K562 (cell line): Measurements from ENCODE around the gene PCBP3. TPM values are rescaled to one million over a fixed set of nuclear protein-coding genes. Genes with fewer than 3 reads are reported as not detected.

Experiments
- ATAC-seq: fragments of 200-7000 bp; cut with Tn5 transposase; 3 replicates; pipeline ENCODE4 v1.9.1; 2020; ENCODE audit warnings: moderate library complexity
- BruUV-seq: library from RNA; stranded (reverse); fragments of 400-500 nt; replicated peaks from 2 replicates; lab custom pipeline; 2021; lab: Mats Ljungman, UMichigan
- CTCF ChIA-PET: fragments of 300-600 bp; formaldehyde crosslinking; extraction: SDS; loops from one replicate; lab custom pipeline; 2021; ENCODE audit warnings: low intra/inter-chr PET ratio; lab: Yijun Ruan, JAX
- POLR2A ChIA-PET: fragments of 300-600, 350-650 bp; sonication (Branson Sonifier 250); formaldehyde crosslinking; extraction: SDS; loops from one replicate; lab custom pipeline; 2021; ENCODE audit warnings: antibody characterized with exemption, inconsistent platforms; lab: Yijun Ruan, JAX
- DNase-seq, 4 experiments: peaks; one replicate each; pipeline versions ENCODE4 v3.0.0 to v3.0.0-alpha.2; 2011 to 2018; ENCODE audit warnings: low spot score in 3 of 4, mixed read lengths in 3 of 4; ENCODE audit errors: extremely low read depth in 1 of 4
- FAIRE-seq: peaks from 2 replicates; lab custom pipeline; 2011; peaks lifted over from hg19 to GRCh38; lab: Jason Lieb, UNC
- H2AFZ ChIP-seq: 2 replicates; pipeline ENCODE4 v1.6.0; 2011; ENCODE audit warnings: low read depth, low read length, control low read depth, inconsistent platforms
- H3K27ac ChIP-seq: fragments of 200-600 bp; 3 replicates; pipeline ENCODE4 v1.8.0; 2011; ENCODE audit warnings: low read depth, mild to moderate bottlenecking, control low read depth, inconsistent platforms, low read length, moderate library complexity, mixed read lengths; ENCODE audit errors: extremely low read depth
- H3K27me3 ChIP-seq, 2 experiments: fragments of 300-600 bp in 1 of 2; 2 replicates in 1 of 2; 3 replicates in 1 of 2; pipeline versions ENCODE4 v1.6.0 to v1.8.0; 2011; ENCODE audit warnings: inconsistent platforms in 2 of 2, low read length in 2 of 2, mild to moderate bottlenecking in 1 of 2, mixed read lengths in 1 of 2, moderate library complexity in 1 of 2; ENCODE audit not compliant: control insufficient read depth in 2 of 2, insufficient read depth in 2 of 2
- H3K36me3 ChIP-seq: fragments of 300-600 bp; 3 replicates; pipeline ENCODE4 v1.8.0; 2011; ENCODE audit warnings: mild to moderate bottlenecking, low read length, inconsistent platforms; ENCODE audit not compliant: control insufficient read depth, insufficient read depth
- H3K4me1 ChIP-seq, 2 experiments: fragments of 200-600 bp in 1 of 2; replicated peaks in 1 of 2; 2 replicates in 1 of 2; 3 replicates in 1 of 2; pipeline versions ENCODE4 v1.5.1 to v1.8.0; 2011; ENCODE audit warnings: inconsistent platforms in 2 of 2, low read length in 2 of 2, mild to moderate bottlenecking in 1 of 2, mixed read lengths in 1 of 2, moderate library complexity in 1 of 2; ENCODE audit not compliant: control insufficient read depth in 2 of 2, insufficient read depth in 2 of 2
- H3K4me2 ChIP-seq: 2 replicates; pipeline ENCODE4 v1.6.1; 2011; ENCODE audit warnings: low read length, control low read depth, inconsistent platforms, mixed read lengths; ENCODE audit not compliant: insufficient read depth
- H3K4me3 ChIP-seq: fragments of 200-600 bp; sonication (generic), shearing (Covaris generic); 2 replicates; pipeline ENCODE4 v1.5.1; 2016; ENCODE audit warnings: control low read depth, inconsistent platforms
- H3K79me2 ChIP-seq: fragments of 200-600 bp; 3 replicates; pipeline ENCODE4 v1.8.0; 2011; ENCODE audit warnings: low read length, inconsistent platforms; ENCODE audit not compliant: control insufficient read depth, insufficient read depth
- H3K9ac ChIP-seq, 2 experiments: 2 replicates each; pipeline versions ENCODE4 v1.6.0 to v1.6.1; 2011; ENCODE audit warnings: low read depth in 2 of 2, low read length in 2 of 2, control low read depth in 1 of 2, inconsistent platforms in 1 of 2, mild to moderate bottlenecking in 1 of 2, mixed read lengths in 1 of 2; ENCODE audit not compliant: insufficient read depth in 1 of 2
- H3K9me1 ChIP-seq: one replicate; pipeline ENCODE4 v1.6.0; 2011; ENCODE audit warnings: inconsistent platforms, mild to moderate bottlenecking, low read length, moderate library complexity; ENCODE audit not compliant: control insufficient read depth, insufficient read depth
- H3K9me3 ChIP-seq: replicated peaks from 2 replicates; pipeline ENCODE4 v1.5.1; 2011; ENCODE audit warnings: low read depth, low read length, inconsistent platforms; ENCODE audit not compliant: control insufficient read depth, insufficient read depth
- H4K20me1 ChIP-seq: replicated peaks from 2 replicates; pipeline ENCODE4 v1.6.1; 2011; ENCODE audit warnings: low read length, inconsistent platforms, mixed read lengths; ENCODE audit not compliant: control insufficient read depth, insufficient read depth
- CREBBP ChIP-seq: IDR thresholded peaks from one replicate; pipeline ENCODE4 v1.6.1; 2012; ENCODE audit warnings: low read depth, mild to moderate bottlenecking, control low read depth, inconsistent platforms, low read length
- ELF1 ChIP-seq: fragments of 200-800 bp; sonication (Bioruptor generic); IDR thresholded peaks from 2 replicates; pipeline ENCODE4 v1.6.1; 2016; ENCODE audit warnings: missing genetic modification characterization, missing compliant biosample characterization
- EP400 ChIP-seq: fragments of 450-650 bp; IDR thresholded peaks from 2 replicates; pipeline ENCODE4 v1.6.1; 2017; ENCODE audit warnings: antibody characterized with exemption, mild to moderate bottlenecking, moderate library complexity
- FOXP4 ChIP-seq: sonication (generic); formaldehyde crosslinking; IDR thresholded peaks from 2 replicates; pipeline ENCODE4 v1.8.0; 2022; ENCODE audit warnings: mild to moderate bottlenecking, missing genetic modification reagents, borderline replicate concordance
- L3MBTL2 ChIP-seq: fragments of 450-650 bp; IDR thresholded peaks from 2 replicates; pipeline ENCODE4 v1.6.1; 2016; ENCODE audit warnings: mild to moderate bottlenecking, moderate library complexity
- POU5F1 ChIP-seq: fragments of 150-350 bp; IDR thresholded peaks from 2 replicates; pipeline ENCODE4 v1.6.1; 2014; ENCODE audit warnings: borderline replicate concordance, low read length, low read depth, mild to moderate bottlenecking; ENCODE audit not compliant: partially characterized antibody
- RAD21 ChIP-seq, 2 experiments: fragments of 250-450 bp in 1 of 2; fragments of 450-650 bp in 1 of 2; sonication (Bioruptor Pico) in 1 of 2; formaldehyde crosslinking in 1 of 2; IDR thresholded peaks in 1 of 2; conservative IDR thresholded peaks in 1 of 2; 2 replicates each; pipeline versions ENCODE4 v1.4.0 to v1.8.0; 2020 to 2022; ENCODE audit warnings: mild to moderate bottlenecking in 2 of 2, moderate library complexity in 1 of 2
- RBM22 ChIP-seq: fragments of 200-400 bp; formaldehyde crosslinking; IDR thresholded peaks from 2 replicates; pipeline ENCODE4 v1.6.1; 2018; ENCODE audit warnings: low read length, low read depth; ENCODE audit not compliant: poor library complexity, severe bottlenecking
- TBP ChIP-seq: optimal IDR thresholded peaks from 2 replicates; pipeline ENCODE3; 2011; ENCODE audit warnings: low read depth, low read length, improper control_type of control experiment
- ZNF785 ChIP-seq: fragments of 250-450 bp; sonication (Bioruptor Pico); IDR thresholded peaks from 2 replicates; pipeline ENCODE4 v1.4.0; 2020; ENCODE audit warnings: mild to moderate bottlenecking
- WGBS: fragments of 100-300 bp; shearing (Covaris generic); methylation state at CpG from one replicate; pipeline ENCODE4 v1.1.6; 2016; ENCODE audit warnings: low coverage, mixed read lengths; ENCODE audit not compliant: insufficient coverage; ENCODE audit errors: missing lambda C conversion rate; 5-methylcytosine and 5-hydroxymethylcytosine counted together
- in situ Hi-C: fragments of 300-500 bp; cut with MboI; formaldehyde crosslinking; loops from 4 replicates; pipeline ENCODE4 v1.15.0; 2018; ENCODE audit warnings: inconsistent platforms, mixed read lengths
- intact Hi-C: fragments of 100-400 bp; cut with micrococcal nuclease; formaldehyde crosslinking; loops from 2 replicates; pipeline ENCODE4 v1.14.2; 2022
- polyA plus RNA-seq, 8 experiments: library from polyadenylated mRNA; depleted of rRNA in 4 of 8; stranded (reverse) in 5 of 8; unstranded in 3 of 8; fragments of >200 nt; fragmentation: Nextera tagmentation in 2 of 8; fragmentation: Illumina TruSeq in 1 of 8; extraction: Ambion mirVana in 2 of 8; extraction: Trizol in 1 of 8; gene quantifications; 2 replicates each; pipeline versions ENCODE4 v1.2.1 to v1.2.3, GENCODE V29; 2011 to 2014; ENCODE audit warnings: inconsistent platforms in 1 of 8, missing spikeins in 1 of 8
- total RNA-seq, 7 experiments: library from RNA; depleted of rRNA in 6 of 7; stranded (reverse); fragments of >200 nt in 6 of 7; fragmentation: Illumina TruSeq in 2 of 7; extraction: Trizol in 2 of 7; gene quantifications; 2 replicates each; pipeline versions ENCODE4 v1.2.1 to v1.2.3, GENCODE V29; 2011 to 2021; ENCODE audit warnings: low replicate concordance in 1 of 7
- TF ChIP-seq, protein P1 (sequence below): fragments of 200-800 bp; sonication (Bioruptor generic); IDR thresholded peaks from 2 replicates; pipeline ENCODE4 v1.6.1; 2016; ENCODE audit warnings: missing genetic modification characterization, missing compliant biosample characterization

PCBP3 gene
- total and polyA plus RNA-seq, 9 of the 15 experiments (the other 6 are each of a cell fraction or from before 2014, with no cell fraction given): 0.18 TPM; not detected in 8

GRCh38 chr21:45828580-45829570 lies 185.3 kb downstream of the PCBP3 start (continued):
- TF ChIP-seq TBP: no peak

DNA sequence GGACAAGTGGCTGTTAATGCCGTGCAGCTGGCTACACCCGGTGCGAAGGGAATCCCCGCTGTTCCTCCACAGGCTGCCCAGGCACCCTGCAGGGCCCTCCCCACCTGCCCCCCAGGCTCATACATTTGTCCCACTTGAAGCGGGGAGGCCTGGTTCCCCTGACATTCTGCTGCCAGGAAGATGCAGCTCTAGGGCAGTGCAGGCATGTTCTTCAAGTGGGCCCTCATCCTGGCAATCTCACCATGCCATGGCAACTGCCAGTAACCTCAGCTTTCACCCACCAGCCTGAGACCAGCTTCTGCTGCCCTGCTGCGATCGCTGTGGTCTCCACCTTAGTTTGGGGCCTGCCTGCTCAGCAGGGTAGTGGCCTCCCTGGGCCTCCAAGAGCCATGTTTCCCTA lies 186.1 kb downstream of the PCBP3 start:
- CTCF ChIA-PET: no interaction called here
- H3K4me3 ChIP-seq: no peak overlapping the region
- H4K20me1 ChIP-seq: peaks cover 15% of the 10 kb centered on the region
- peaks cover 45 to 75% of the 10 kb centered on the region in 2 experiments for H3K27me3 ChIP-seq
- ATAC-seq: no peak
- POLR2A ChIA-PET: no interaction called here
- H3K4me1 ChIP-seq: peaks cover 0 to 4% of the 10 kb centered on the region in 2 experiments; a peak in 2 of 5 replicates
- no peak overlapping the region for H3K27ac ChIP-seq
- intact Hi-C loops (no loop called here), in situ Hi-C loops (loop anchor here (10.0 to 25.0 kb wide), 3 partner anchors 525 to 867 kb away; no protein-coding TSS in a partner anchor)
- TF ChIP-seq, protein P1, sequence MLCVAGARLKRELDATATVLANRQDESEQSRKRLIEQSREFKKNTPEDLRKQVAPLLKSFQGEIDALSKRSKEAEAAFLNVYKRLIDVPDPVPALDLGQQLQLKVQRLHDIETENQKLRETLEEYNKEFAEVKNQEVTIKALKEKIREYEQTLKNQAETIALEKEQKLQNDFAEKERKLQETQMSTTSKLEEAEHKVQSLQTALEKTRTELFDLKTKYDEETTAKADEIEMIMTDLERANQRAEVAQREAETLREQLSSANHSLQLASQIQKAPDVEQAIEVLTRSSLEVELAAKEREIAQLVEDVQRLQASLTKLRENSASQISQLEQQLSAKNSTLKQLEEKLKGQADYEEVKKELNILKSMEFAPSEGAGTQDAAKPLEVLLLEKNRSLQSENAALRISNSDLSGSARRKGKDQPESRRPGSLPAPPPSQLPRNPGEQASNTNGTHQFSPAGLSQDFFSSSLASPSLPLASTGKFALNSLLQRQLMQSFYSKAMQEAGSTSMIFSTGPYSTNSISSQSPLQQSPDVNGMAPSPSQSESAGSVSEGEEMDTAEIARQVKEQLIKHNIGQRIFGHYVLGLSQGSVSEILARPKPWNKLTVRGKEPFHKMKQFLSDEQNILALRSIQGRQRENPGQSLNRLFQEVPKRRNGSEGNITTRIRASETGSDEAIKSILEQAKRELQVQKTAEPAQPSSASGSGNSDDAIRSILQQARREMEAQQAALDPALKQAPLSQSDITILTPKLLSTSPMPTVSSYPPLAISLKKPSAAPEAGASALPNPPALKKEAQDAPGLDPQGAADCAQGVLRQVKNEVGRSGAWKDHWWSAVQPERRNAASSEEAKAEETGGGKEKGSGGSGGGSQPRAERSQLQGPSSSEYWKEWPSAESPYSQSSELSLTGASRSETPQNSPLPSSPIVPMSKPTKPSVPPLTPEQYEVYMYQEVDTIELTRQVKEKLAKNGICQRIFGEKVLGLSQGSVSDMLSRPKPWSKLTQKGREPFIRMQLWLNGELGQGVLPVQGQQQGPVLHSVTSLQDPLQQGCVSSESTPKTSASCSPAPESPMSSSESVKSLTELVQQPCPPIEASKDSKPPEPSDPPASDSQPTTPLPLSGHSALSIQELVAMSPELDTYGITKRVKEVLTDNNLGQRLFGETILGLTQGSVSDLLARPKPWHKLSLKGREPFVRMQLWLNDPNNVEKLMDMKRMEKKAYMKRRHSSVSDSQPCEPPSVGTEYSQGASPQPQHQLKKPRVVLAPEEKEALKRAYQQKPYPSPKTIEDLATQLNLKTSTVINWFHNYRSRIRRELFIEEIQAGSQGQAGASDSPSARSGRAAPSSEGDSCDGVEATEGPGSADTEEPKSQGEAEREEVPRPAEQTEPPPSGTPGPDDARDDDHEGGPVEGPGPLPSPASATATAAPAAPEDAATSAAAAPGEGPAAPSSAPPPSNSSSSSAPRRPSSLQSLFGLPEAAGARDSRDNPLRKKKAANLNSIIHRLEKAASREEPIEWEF (CRISPR knock-in tag): no peak
- TF ChIP-seq CREBBP (no peak), EP400 (no peak), L3MBTL2 (no peak), RBM22 (no peak), ZNF785 (CRISPR knock-in tag) (no peak), FOXP4 (CRISPR knock-in tag) (no peak), POU5F1 (no peak), RAD21 (CRISPR knock-in tag; conservative IDR thresholded peaks at IDR 0.05 in 1 of 2, IDR thresholded peaks at IDR 0.05 in 1 of 2) (no peak), ELF1 (tag) (no peak)
- 0% methylated on average over 7 of the region's 7 CpGs for WGBS
- BruUV-seq: no TSS peak
- H3K9ac ChIP-seq: no peak overlapping the region
- H3K4me2 ChIP-seq: no peak overlapping the region
- no peak overlapping the region for H2AFZ ChIP-seq
- no peaks in the 10 kb centered on the region for H3K9me3 ChIP-seq
- no peak for DNase-seq
- no peaks in the 10 kb centered on the region for H3K9me1 ChIP-seq
- no peaks in the 10 kb centered on the region for H3K36me3 ChIP-seq
- H3K79me2 ChIP-seq: no peaks in the 10 kb centered on the region
- no peak for FAIRE-seq
